Keratinocyte (primary cell): ENCODE results near the gene HEPH.

Experiments
- CTCF ChIP-seq, 3 experiments: IDR thresholded peaks in 1 of 3; conservative IDR thresholded peaks in 1 of 3; optimal IDR thresholded peaks in 1 of 3; 2 replicates in 2 of 3; 3 replicates in 1 of 3; pipeline versions ENCODE3 to v1.5.1; 2011; ENCODE audit warnings: low read length in 3 of 3, mild to moderate bottlenecking in 3 of 3, moderate library complexity in 2 of 3, control low read depth in 1 of 3, inconsistent platforms in 1 of 3; ENCODE audit not compliant: insufficient read depth in 2 of 3; ENCODE audit errors: extremely low read depth in 1 of 3
- EZH2 ChIP-seq: IDR thresholded peaks from one replicate; pipeline ENCODE4 v1.6.1; 2012; ENCODE audit warnings: inconsistent platforms, mild to moderate bottlenecking, low read length, moderate library complexity

- TF ChIP-seq CTCF (optimal IDR thresholded peaks at IDR 0.05 in 1 of 3, IDR thresholded peaks at IDR 0.05 in 1 of 3, conservative IDR thresholded peaks at IDR 0.05 in 1 of 3; ENCODE audit: extremely low read depth in 1 of 3, insufficient read depth in 2 of 3, low read length in 3 of 3) (no peak), EZH2 (no peak)
Measured at GRCh38 chrX:66163447-66163846, 600 bp upstream of the HEPH start.
